ENCODE data around the gene IER5L. TPM values are rescaled to one million over a fixed set of nuclear protein-coding genes. Genes with fewer than 3 reads are reported as not detected.

IER5L gene
- total and polyA plus RNA-seq, 9 of the 15 experiments (the other 6 are each of a cell fraction or from before 2014, with no cell fraction given), result 0.14 to 11.9 (median 0.52) TPM

- TF ChIP-seq MGA (IDR thresholded peaks at IDR 0.05), result peak; percentile 37; the same call in 1 of the 2 replicates
- no peak for TF ChIP-seq RFX1 (IDR thresholded peaks at IDR 0.05)
- peak; percentile 75 for TF ChIP-seq CBX1 (IDR thresholded peaks at IDR 0.05; ENCODE audit: low read depth)
- no peak for TF ChIP-seq EZH2 (IDR thresholded peaks at IDR 0.05; ENCODE audit: borderline replicate concordance, low read depth, low read length)
- TF ChIP-seq FOXA3 (CRISPR knock-in tag; conservative IDR thresholded peaks at IDR 0.05 in 1 of 2, IDR thresholded peaks at IDR 0.05 in 1 of 2), result no peak
- TF ChIP-seq TAF1 (IDR thresholded peaks at IDR 0.05; ENCODE audit: control insufficient read depth, extremely low read depth, insufficient read depth, low read length, severe bottlenecking), result peak; percentile 89
- no peak for TF ChIP-seq THRA (IDR thresholded peaks at IDR 0.05)
- TF ChIP-seq RFX5 (IDR thresholded peaks at IDR 0.05; ENCODE audit: low read depth, low read length), result no peak
- TF ChIP-seq MTA3 (IDR thresholded peaks at IDR 0.05; ENCODE audit: borderline replicate concordance), result peak; percentile 99
- TF ChIP-seq TRIM25 (IDR thresholded peaks at IDR 0.05; ENCODE audit: borderline replicate concordance), result no peak
- no peak; the same call in 1 of the 2 replicates for TF ChIP-seq GABPB1 (CRISPR knock-in tag; IDR thresholded peaks at IDR 0.05)
- no peak for TF ChIP-seq ZNF445 (CRISPR knock-in tag; IDR thresholded peaks at IDR 0.05; ENCODE audit: low read depth)
These were observed at the start of gene IER5L (continued) for GRCh38 chr9:129177791-129178567.

Measured in K562 (cell line).